Gastrocnemius medialis (tissue), 4 donors: ENCODE results near the gene B4GALNT2. TPM values are rescaled to one million over a fixed set of nuclear protein-coding genes. Genes with fewer than 3 reads are reported as not detected.
"Not testable (repeated sequence)": the region's sequence is repeated elsewhere in the genome, so short reads cannot be mapped to it uniquely, and the experiment has no call there.

ENCODE experiments used
- ATAC-seq, 2 donors: fragments of 150-250 bp; one replicate each; pipeline ENCODE4 v1.9.1; 2016
- DNase-seq, 2 donors: peaks; one replicate each; pipeline ENCODE4 v3.0.0-alpha.2; 2019
- H3K27ac ChIP-seq, 4 donors: fragments of 200-600 bp; sonication (generic); 1 replicate in 1 of 4; 2 replicates in 3 of 4; pipeline ENCODE4 v1.5.1; 2016 to 2018; ENCODE audit warnings: mild to moderate bottlenecking in 2 of 4, moderate library complexity in 1 of 4
- H3K27me3 ChIP-seq, 3 donors: fragments of 200-600 bp; sonication (generic) in 2 of 3; 1 replicate in 1 of 3; 2 replicates in 2 of 3; pipeline versions ENCODE4 v1.5.1 to v1.6.0; 2016 to 2019; ENCODE audit warnings: mild to moderate bottlenecking in 1 of 3, moderate library complexity in 1 of 3
- H3K36me3 ChIP-seq, 2 donors: fragments of 200-600 bp; sonication (generic) in 1 of 2; one replicate each; pipeline ENCODE4 v1.5.1; 2017 to 2018
- H3K4me1 ChIP-seq, 2 donors: fragments of 200-600 bp; sonication (generic) in 1 of 2; one replicate each; pipeline ENCODE4 v1.5.1; 2016 to 2017; ENCODE audit warnings: mild to moderate bottlenecking in 2 of 2
- H3K4me3 ChIP-seq, 4 donors: fragments of 200-600 bp; sonication (generic) in 3 of 4; 1 replicate in 1 of 4; 2 replicates in 3 of 4; pipeline ENCODE4 v1.5.1; 2016 to 2019; ENCODE audit warnings: mild to moderate bottlenecking in 2 of 4
- H3K9me3 ChIP-seq, 3 donors: fragments of 200-600 bp; sonication (generic) in 2 of 3; 1 replicate in 1 of 3; 2 replicates in 2 of 3; pipeline ENCODE4 v1.5.1; 2016 to 2019
- CTCF ChIP-seq, 5 experiments: fragments of 450-650 bp in 3 of 5; fragments of 200-600 bp in 2 of 5; sonication (generic) in 2 of 5; IDR thresholded peaks in 4 of 5; conservative IDR thresholded peaks in 1 of 5; 1 replicate in 4 of 5; 2 replicates in 1 of 5; pipeline ENCODE4 v1.5.1; 2016 to 2019; ENCODE audit warnings: antibody characterized with exemption in 5 of 5, mild to moderate bottlenecking in 3 of 5, moderate library complexity in 3 of 5
- POLR2A ChIP-seq, 2 donors: fragments of 450-650 bp; IDR thresholded peaks; one replicate each; pipeline ENCODE4 v1.6.1; 2017; ENCODE audit warnings: antibody characterized with exemption in 2 of 2, mild to moderate bottlenecking in 2 of 2, moderate library complexity in 2 of 2
- in situ Hi-C, 4 donors: fragments of 200-750 bp; cut with MboI; loops; one replicate each; pipeline versions ENCODE4 v1.15.0 to v1.8.0; 2017; ENCODE audit warnings: low sequenced_read_pairs in 4 of 4
- intact Hi-C: fragments of 100-400 bp; cut with DNase I; formaldehyde crosslinking; loops from one replicate; pipeline ENCODE4 v1.15.1; 2023; ENCODE audit warnings: low total_unique reads
- total RNA-seq, 4 donors: library from RNA; depleted of rRNA; stranded (reverse); fragments of >200 nt; gene quantifications; one replicate each; pipeline versions ENCODE4 v1.1.0 to v1.2.3, GENCODE V29; 2016

B4GALNT2 gene
- total RNA-seq, 4 donors from 2014 or later, result 0.22 TPM; not detected in 3

GRCh38 chr17:49101054-49101534, 31.5 kb upstream of the B4GALNT2 start:
- H3K4me1 ChIP-seq, result no peaks in the 10 kb centered on the region
- TF ChIP-seq CTCF (IDR thresholded peaks at IDR 0.05 in 4 of 5, conservative IDR thresholded peaks at IDR 0.05 in 1 of 5) (no peak), POLR2A (IDR thresholded peaks at IDR 0.05) (no peak)
- intact Hi-C loops, result no loop called here
- H3K27me3 ChIP-seq, result peaks cover 0 to 6% (median 3%) of the 10 kb centered on the region in 3 donors
- H3K9me3 ChIP-seq, result no peaks in the 10 kb centered on the region
- ATAC-seq (no peak), DNase-seq (no peak)
- in situ Hi-C loops, result no loop called here
- H3K36me3 ChIP-seq, result no peaks in the 10 kb centered on the region
- no peak overlapping the region for H3K27ac ChIP-seq
- H3K4me3 ChIP-seq, result no peak overlapping the region

- H3K9me3 ChIP-seq, intact Hi-C loops, DNase-seq, H3K36me3 ChIP-seq, H3K4me1 ChIP-seq, in situ Hi-C loops, H3K27me3 ChIP-seq, H3K4me3 ChIP-seq, H3K27ac ChIP-seq, ATAC-seq: not testable (repeated sequence)
Observed at GRCh38 chr17:49103360-49103759, 29.2 kb upstream of the B4GALNT2 start.

GRCh38 chr17:49104511-49105074, 28.0 kb upstream of the B4GALNT2 start:
- Histone ChIP-seq H3K36me3 (no peaks in the 10 kb centered on the region), H3K4me3 (no peak overlapping the region), H3K27ac (no peak overlapping the region), H3K27me3 (peaks cover 0 to 8% (median 3%) of the 10 kb centered on the region in 3 donors), H3K9me3 (no peaks in the 10 kb centered on the region), H3K4me1 (no peaks in the 10 kb centered on the region)
- intact Hi-C loops (no loop called here), in situ Hi-C loops (no loop called here)
- ATAC-seq (no peak), DNase-seq (no peak)
- no peak for TF ChIP-seq POLR2A (IDR thresholded peaks at IDR 0.05)
- no peak for TF ChIP-seq CTCF (IDR thresholded peaks at IDR 0.05 in 4 of 5, conservative IDR thresholded peaks at IDR 0.05 in 1 of 5)

- ATAC-seq, result no peak
- no peak overlapping the region for H3K27ac ChIP-seq
- TF ChIP-seq CTCF (IDR thresholded peaks at IDR 0.05 in 4 of 5, conservative IDR thresholded peaks at IDR 0.05 in 1 of 5) (no peak), POLR2A (IDR thresholded peaks at IDR 0.05) (no peak)
- H3K27me3 ChIP-seq, result peaks cover 0 to 8% (median 3%) of the 10 kb centered on the region in 3 donors
- H3K4me1 ChIP-seq, result no peaks in the 10 kb centered on the region
- no peaks in the 10 kb centered on the region for H3K9me3 ChIP-seq
- intact Hi-C loops (no loop called here), in situ Hi-C loops (no loop called here)
- no peaks in the 10 kb centered on the region for H3K36me3 ChIP-seq
- no peak overlapping the region for H3K4me3 ChIP-seq
- DNase-seq, result no peak
Observed at GRCh38 chr17:49106321-49107210, 26.0 kb upstream of the B4GALNT2 start.

- no peaks in the 10 kb centered on the region for H3K36me3 ChIP-seq
- no peak for ATAC-seq
- in situ Hi-C loops, result no loop called here
- no peaks in the 10 kb centered on the region for H3K4me1 ChIP-seq
- H3K4me3 ChIP-seq, result no peak overlapping the region
- H3K27me3 ChIP-seq, result peaks cover 0 to 8% (median 3%) of the 10 kb centered on the region in 3 donors
- H3K9me3 ChIP-seq, result no peaks in the 10 kb centered on the region
- H3K27ac ChIP-seq, result no peak overlapping the region
- no peak for DNase-seq
- TF ChIP-seq CTCF (IDR thresholded peaks at IDR 0.05 in 4 of 5, conservative IDR thresholded peaks at IDR 0.05 in 1 of 5) (no peak), POLR2A (IDR thresholded peaks at IDR 0.05) (no peak)
- intact Hi-C loops, result no loop called here
Observed at GRCh38 chr17:49107211-49107557, 25.4 kb upstream of the B4GALNT2 start.
